Immature natural killer cell (primary cell): ENCODE measurements around the gene SEMA4F. TPM values are rescaled to one million over a fixed set of nuclear protein-coding genes. Genes with fewer than 3 reads are reported as not detected.

Experiments
- DNase-seq, 3 donors: peaks; one replicate each; pipeline ENCODE4 v3.0.0; 2022; ENCODE audit warnings: mixed read lengths in 1 of 3
- H3K27ac Mint-ChIP-seq, 6 donors: one replicate each; pipeline ENCODE4 v1.8.0; 2020; ENCODE audit warnings: mixed read lengths in 6 of 6, mild to moderate bottlenecking in 5 of 6, inconsistent platforms in 4 of 6, moderate library complexity in 3 of 6
- H3K27me3 Mint-ChIP-seq, 3 donors: one replicate each; pipeline ENCODE4 v1.8.0; 2020 to 2021; ENCODE audit warnings: low read depth in 3 of 3, mild to moderate bottlenecking in 3 of 3, mixed read lengths in 3 of 3, moderate library complexity in 3 of 3, inconsistent platforms in 1 of 3
- H3K36me3 Mint-ChIP-seq, 3 donors: one replicate each; pipeline ENCODE4 v1.8.0; 2020; ENCODE audit warnings: mixed read lengths in 3 of 3, inconsistent platforms in 2 of 3, mild to moderate bottlenecking in 2 of 3
- H3K4me1 Mint-ChIP-seq, 2 donors: one replicate each; pipeline ENCODE4 v1.8.0; 2020; ENCODE audit warnings: inconsistent platforms in 2 of 2, mild to moderate bottlenecking in 2 of 2, mixed read lengths in 2 of 2, moderate library complexity in 1 of 2
- H3K4me3 Mint-ChIP-seq, 5 donors: one replicate each; pipeline ENCODE4 v1.8.0; 2020; ENCODE audit warnings: mild to moderate bottlenecking in 5 of 5, mixed read lengths in 5 of 5, inconsistent platforms in 3 of 5, moderate library complexity in 3 of 5
- H3K9me3 Mint-ChIP-seq, 6 donors: one replicate each; pipeline ENCODE4 v1.8.0; 2020; ENCODE audit warnings: mild to moderate bottlenecking in 6 of 6, mixed read lengths in 6 of 6, inconsistent platforms in 4 of 6, moderate library complexity in 3 of 6
- polyA plus RNA-seq, 3 donors: library from polyadenylated mRNA; unstranded; fragments of 300-500 nt; fragmentation: Illumina TruSeq; gene quantifications; one replicate each; pipeline ENCODE4 v1.2.3, GENCODE V29; 2021

The SEMA4F gene
- polyA plus RNA-seq, 3 donors from 2014 or later = 3.7 to 9.5 (median 6.7) TPM

DNA sequence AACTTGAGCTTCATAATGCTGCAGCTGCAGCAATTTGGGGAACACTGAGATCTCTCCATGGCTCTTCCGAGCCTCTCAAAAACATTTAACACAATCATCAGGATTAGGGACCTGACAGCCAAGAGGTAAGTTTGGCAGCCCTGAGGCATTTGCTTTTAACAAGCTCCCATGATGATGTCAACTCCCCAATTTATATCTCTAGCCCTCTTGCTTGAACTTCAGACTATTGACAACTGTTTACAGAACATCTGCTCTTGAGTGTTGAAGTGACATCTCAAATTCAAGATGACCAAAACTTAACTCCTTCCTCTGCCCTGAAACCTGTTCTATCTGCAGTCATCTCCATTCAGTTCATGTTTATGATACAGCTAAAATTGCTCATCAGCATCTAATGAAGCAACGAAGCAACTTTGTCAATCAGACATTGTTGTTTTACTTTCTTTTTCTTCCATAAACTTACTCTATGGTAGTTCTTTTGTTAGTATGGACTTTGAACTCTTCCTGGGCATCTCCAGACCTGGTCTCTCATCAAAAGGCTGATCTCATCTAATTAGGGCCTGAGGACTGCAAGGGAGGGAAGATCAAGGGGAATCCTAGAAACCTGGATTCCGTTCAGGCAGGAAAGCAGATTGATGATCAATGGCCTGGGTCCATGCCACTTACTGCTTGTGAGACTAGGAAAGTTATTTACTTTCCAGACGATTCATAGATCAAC lies 48.1 kb downstream of the SEMA4F start:
- Mint-ChIP-seq H3K4me3 (no peak overlapping the region), H3K9me3 (no peaks in the 10 kb centered on the region), H3K27me3 (peaks cover 0 to 2% (median 1%) of the 10 kb centered on the region in 3 donors), H3K4me1 (no peaks in the 10 kb centered on the region), H3K27ac (no peak overlapping the region), H3K36me3 (peaks cover 4 to 27% (median 8%) of the 10 kb centered on the region in 3 donors)
- no peak for DNase-seq

GRCh38 chr2:74703373-74703772 lies 49.3 kb downstream of the SEMA4F start:
- no peak overlapping the region for H3K4me3 Mint-ChIP-seq
- peaks cover 4 to 30% (median 12%) of the 10 kb centered on the region in 3 donors for H3K36me3 Mint-ChIP-seq
- no peaks in the 10 kb centered on the region for H3K4me1 Mint-ChIP-seq
- H3K27ac Mint-ChIP-seq = no peak overlapping the region
- H3K27me3 Mint-ChIP-seq = peaks cover 0 to 2% (median 1%) of the 10 kb centered on the region in 3 donors
- no peak for DNase-seq
- H3K9me3 Mint-ChIP-seq = no peaks in the 10 kb centered on the region

- Mint-ChIP-seq H3K27ac (no peak overlapping the region), H3K36me3 (peaks cover 4 to 30% (median 12%) of the 10 kb centered on the region in 3 donors), H3K4me1 (no peaks in the 10 kb centered on the region)
These were observed 50.2 kb downstream of the SEMA4F start for GRCh38 chr2:74704216-74704615.

GRCh38 chr2:74706741-74707140 lies 52.7 kb downstream of the SEMA4F start:
- H3K9me3 Mint-ChIP-seq = no peaks in the 10 kb centered on the region
- no peak overlapping the region for H3K4me3 Mint-ChIP-seq
- H3K27ac Mint-ChIP-seq = no peak overlapping the region
- no peaks in the 10 kb centered on the region for H3K4me1 Mint-ChIP-seq
- H3K27me3 Mint-ChIP-seq = no peaks in the 10 kb centered on the region
- peaks cover 4 to 23% (median 9%) of the 10 kb centered on the region in 3 donors for H3K36me3 Mint-ChIP-seq
- no peak for DNase-seq

More at GRCh38 chr2:74704216-74704615, 50.2 kb downstream of the SEMA4F start:
- Mint-ChIP-seq H3K27me3 (peaks cover 0 to 1% (median 0%) of the 10 kb centered on the region in 3 donors), H3K9me3 (no peaks in the 10 kb centered on the region), H3K4me3 (no peak overlapping the region)
- no peak for DNase-seq

GRCh38 chr2:74707837-74708236 lies 53.8 kb downstream of the SEMA4F start:
- no peak for DNase-seq
- Mint-ChIP-seq H3K36me3 (peaks cover 3 to 16% (median 4%) of the 10 kb centered on the region in 3 donors), H3K27ac (no peak overlapping the region), H3K4me3 (no peak overlapping the region), H3K4me1 (no peaks in the 10 kb centered on the region), H3K27me3 (no peaks in the 10 kb centered on the region), H3K9me3 (no peaks in the 10 kb centered on the region)

DNA sequence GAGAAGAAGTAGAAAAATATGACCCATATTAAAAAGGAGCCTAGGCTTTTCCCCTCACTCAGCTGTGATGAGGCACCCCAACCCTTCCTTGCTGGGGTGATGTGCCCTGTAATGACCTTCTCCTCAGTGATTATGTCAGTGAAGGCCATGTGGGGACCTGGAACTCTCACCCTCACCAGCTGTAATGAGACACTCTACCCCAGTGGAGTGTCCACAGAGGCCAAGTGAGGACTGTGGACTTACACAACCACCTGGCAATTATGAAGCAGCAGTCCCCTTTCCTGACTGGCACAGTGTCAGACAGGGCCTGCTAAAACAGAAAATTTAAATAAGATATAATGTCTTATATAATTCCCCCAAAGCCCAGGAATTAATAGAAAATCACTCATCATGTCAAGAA lies 54.2 kb downstream of the SEMA4F start:
- H3K36me3 Mint-ChIP-seq = peaks cover 3 to 16% (median 4%) of the 10 kb centered on the region in 3 donors
- no peaks in the 10 kb centered on the region for H3K27me3 Mint-ChIP-seq
- H3K4me3 Mint-ChIP-seq = no peak overlapping the region
- DNase-seq = no peak
- no peaks in the 10 kb centered on the region for H3K4me1 Mint-ChIP-seq
- H3K9me3 Mint-ChIP-seq = no peaks in the 10 kb centered on the region
- no peak overlapping the region for H3K27ac Mint-ChIP-seq

GRCh38 chr2:74708883-74709282 lies 54.8 kb downstream of the SEMA4F start:
- Mint-ChIP-seq H3K9me3 (no peaks in the 10 kb centered on the region), H3K27me3 (no peaks in the 10 kb centered on the region), H3K4me1 (no peaks in the 10 kb centered on the region), H3K36me3 (peaks cover 3 to 16% (median 4%) of the 10 kb centered on the region in 3 donors), H3K4me3 (no peak overlapping the region), H3K27ac (no peak overlapping the region)
- DNase-seq = no peak

DNA sequence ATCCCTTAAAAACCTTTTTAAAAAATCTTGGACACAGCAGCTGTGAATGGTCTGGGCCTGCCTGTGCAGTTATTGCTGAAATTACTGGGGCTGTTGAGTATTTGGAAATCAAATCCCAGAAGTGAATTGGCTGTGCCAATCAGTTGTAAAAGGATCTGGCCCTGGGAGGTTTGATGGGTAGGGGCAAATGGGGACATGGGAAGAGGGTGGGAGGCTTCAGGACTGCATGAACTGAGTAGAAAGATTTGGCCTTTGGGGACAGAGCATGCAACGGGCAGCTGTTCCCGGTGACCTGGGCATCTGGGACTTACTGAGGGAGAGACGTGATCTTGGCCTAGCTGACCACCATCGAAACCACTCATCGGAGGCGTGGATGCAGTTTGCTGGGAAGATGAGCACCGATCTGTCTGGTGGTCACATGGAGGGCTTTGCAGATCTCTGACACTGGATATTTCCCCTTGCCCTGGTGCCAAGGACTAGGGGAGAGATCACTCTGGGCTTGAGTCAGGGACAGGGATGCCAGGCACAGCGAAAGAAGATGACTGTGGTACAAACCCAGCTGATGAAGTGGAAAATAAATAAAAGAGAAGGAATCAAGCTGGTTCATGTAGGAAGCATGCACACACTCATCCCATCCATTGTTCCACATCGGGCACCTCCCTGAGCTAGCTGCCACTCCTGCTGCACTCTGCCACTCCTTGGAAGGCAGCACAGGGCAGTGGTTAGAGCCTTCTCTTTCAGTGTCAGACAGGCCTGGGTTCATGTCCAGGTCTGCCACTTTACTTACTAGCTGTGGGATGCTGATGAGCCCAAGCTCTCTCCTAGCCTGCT lies 58.4 kb downstream of the SEMA4F start:
- H3K36me3 Mint-ChIP-seq = peaks cover 3 to 6% (median 4%) of the 10 kb centered on the region in 3 donors
- H3K4me3 Mint-ChIP-seq = no peak overlapping the region
- no peaks in the 10 kb centered on the region for H3K9me3 Mint-ChIP-seq
- H3K27me3 Mint-ChIP-seq = peaks cover 0 to 3% (median 2%) of the 10 kb centered on the region in 3 donors
- no peak overlapping the region for H3K27ac Mint-ChIP-seq
- DNase-seq = no peak
- peaks cover 8 to 12% of the 10 kb centered on the region in 2 donors for H3K4me1 Mint-ChIP-seq

GRCh38 chr2:74714691-74715080 lies 60.6 kb downstream of the SEMA4F start:
- H3K27ac Mint-ChIP-seq = no peak overlapping the region
- H3K4me1 Mint-ChIP-seq = peaks cover 8 to 12% of the 10 kb centered on the region in 2 donors
- DNase-seq = no peak
- H3K9me3 Mint-ChIP-seq = no peaks in the 10 kb centered on the region
- peaks cover 0 to 3% (median 2%) of the 10 kb centered on the region in 3 donors for H3K27me3 Mint-ChIP-seq
- H3K36me3 Mint-ChIP-seq = peaks cover 0 to 3% (median under 1%) of the 10 kb centered on the region in 3 donors
- H3K4me3 Mint-ChIP-seq = peak overlapping the region in 3 of 5 donors; percentile 91 to 96 (median 92)

- H3K4me3 Mint-ChIP-seq = peak overlapping the region; percentile 89 to 96 (median 92)
- peaks cover 0 to 5% (median 2%) of the 10 kb centered on the region in 3 donors for H3K27me3 Mint-ChIP-seq
- peak; percentile 67 to 72 (median 70) for DNase-seq
- peak overlapping the region in 4 of 6 donors; percentile 10 to 72 (median 56) for H3K27ac Mint-ChIP-seq
- H3K9me3 Mint-ChIP-seq = no peaks in the 10 kb centered on the region
- peaks cover 0 to 3% (median 0%) of the 10 kb centered on the region in 3 donors for H3K36me3 Mint-ChIP-seq
- H3K4me1 Mint-ChIP-seq = peaks cover 8 to 12% of the 10 kb centered on the region in 2 donors
These were observed 61.2 kb downstream of the SEMA4F start for GRCh38 chr2:74715081-74715791.

DNA sequence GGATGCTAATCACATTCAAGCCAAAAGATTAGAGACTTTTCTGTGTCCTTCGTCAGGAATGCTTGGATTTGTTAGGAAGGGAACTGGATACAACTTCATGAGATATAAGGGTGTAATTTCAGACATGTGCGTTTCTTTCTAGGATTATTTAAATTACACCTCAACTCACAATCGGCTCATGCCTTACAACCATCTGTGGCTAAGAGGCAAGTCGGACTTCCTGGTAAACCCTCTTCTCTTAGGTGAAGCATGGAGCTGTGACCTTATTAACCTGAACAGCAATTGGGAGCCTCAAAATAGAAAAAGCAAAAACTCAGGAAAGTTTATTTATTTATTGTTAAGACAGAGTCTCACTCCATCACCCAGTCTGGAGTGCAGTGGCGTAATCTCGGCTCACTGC lies 61.8 kb downstream of the SEMA4F start:
- H3K4me3 Mint-ChIP-seq = peak overlapping the region; percentile 73 to 86 (median 81)
- H3K36me3 Mint-ChIP-seq = peaks cover 0 to 3% (median 0%) of the 10 kb centered on the region in 3 donors
- no peak for DNase-seq
- no peaks in the 10 kb centered on the region for H3K9me3 Mint-ChIP-seq
- peaks cover 0 to 5% (median 2%) of the 10 kb centered on the region in 3 donors for H3K27me3 Mint-ChIP-seq
- no peak overlapping the region for H3K27ac Mint-ChIP-seq
- H3K4me1 Mint-ChIP-seq = peaks cover 8 to 12% of the 10 kb centered on the region in 2 donors

DNA sequence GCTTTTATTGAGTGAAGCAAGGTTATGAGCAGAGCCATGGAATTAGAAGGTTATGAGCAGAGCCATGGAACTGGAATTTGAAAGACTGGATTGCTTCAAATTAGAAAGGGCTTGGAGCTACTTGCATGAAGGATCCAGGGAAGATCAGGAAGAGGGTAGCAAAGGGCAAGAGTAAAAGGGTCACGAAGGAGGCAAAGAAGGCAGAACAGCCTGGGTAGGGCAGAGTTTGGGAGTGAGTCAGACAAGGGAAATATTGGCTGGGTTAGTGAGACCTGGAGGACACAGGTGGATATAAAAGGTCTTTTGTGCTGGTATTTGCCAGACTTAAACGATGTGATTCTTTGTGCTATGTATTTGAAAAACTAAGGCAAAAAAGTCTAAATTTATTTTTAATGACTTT lies 65.0 kb downstream of the SEMA4F start:
- Mint-ChIP-seq H3K4me3 (no peak overlapping the region), H3K4me1 (peaks cover 8 to 12% of the 10 kb centered on the region in 2 donors), H3K27ac (no peak overlapping the region), H3K27me3 (peaks cover 2 to 5% (median 3%) of the 10 kb centered on the region in 3 donors), H3K9me3 (no peaks in the 10 kb centered on the region), H3K36me3 (no peaks in the 10 kb centered on the region)
- no peak for DNase-seq

DNA sequence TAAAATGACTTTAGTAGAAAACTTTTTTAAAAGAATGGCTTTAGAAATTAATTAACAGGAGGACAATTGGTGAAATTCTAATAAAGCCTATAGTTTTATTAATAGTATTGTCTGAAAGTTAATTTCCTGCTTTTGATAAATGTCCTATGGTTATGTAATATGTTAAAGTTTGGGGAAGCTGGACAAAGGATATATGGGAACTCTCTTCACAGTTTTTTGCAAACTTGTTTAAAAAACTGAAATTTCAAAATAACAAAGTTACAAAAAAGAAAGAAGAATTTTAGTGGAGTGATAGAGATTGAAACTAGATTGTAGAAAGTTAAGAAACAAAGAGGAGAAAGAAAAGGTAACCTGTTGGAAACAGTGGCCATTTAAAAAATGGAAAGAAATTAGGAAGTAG lies 67.3 kb downstream of the SEMA4F start:
- Mint-ChIP-seq H3K36me3 (no peaks in the 10 kb centered on the region), H3K27ac (no peak overlapping the region), H3K27me3 (peaks cover 0 to 3% (median 2%) of the 10 kb centered on the region in 3 donors), H3K9me3 (no peaks in the 10 kb centered on the region), H3K4me1 (no peaks in the 10 kb centered on the region), H3K4me3 (no peak overlapping the region)
- no peak for DNase-seq
